K562 (cell line): Measurements from ENCODE around the gene COL11A2. TPM values are rescaled to one million over a fixed set of nuclear protein-coding genes. Genes with fewer than 3 reads are reported as not detected.

Experiments
- ATAC-seq: fragments of 200-7000 bp; cut with Tn5 transposase; 3 replicates; pipeline ENCODE4 v1.9.1; 2020; ENCODE audit warnings: moderate library complexity
- BruUV-seq: library from RNA; stranded (reverse); fragments of 400-500 nt; replicated peaks from 2 replicates; lab custom pipeline; 2021; lab: Mats Ljungman, UMichigan
- CTCF ChIA-PET: fragments of 300-600 bp; formaldehyde crosslinking; extraction: SDS; loops from one replicate; lab custom pipeline; 2021; ENCODE audit warnings: low intra/inter-chr PET ratio; lab: Yijun Ruan, JAX
- POLR2A ChIA-PET: fragments of 300-600, 350-650 bp; sonication (Branson Sonifier 250); formaldehyde crosslinking; extraction: SDS; loops from one replicate; lab custom pipeline; 2021; ENCODE audit warnings: antibody characterized with exemption, inconsistent platforms; lab: Yijun Ruan, JAX
- DNase-seq, 4 experiments: peaks; one replicate each; pipeline versions ENCODE4 v3.0.0 to v3.0.0-alpha.2; 2011 to 2018; ENCODE audit warnings: low spot score in 3 of 4, mixed read lengths in 3 of 4; ENCODE audit errors: extremely low read depth in 1 of 4
- FAIRE-seq: peaks from 2 replicates; lab custom pipeline; 2011; peaks lifted over from hg19 to GRCh38; lab: Jason Lieb, UNC
- H2AFZ ChIP-seq: 2 replicates; pipeline ENCODE4 v1.6.0; 2011; ENCODE audit warnings: low read depth, low read length, control low read depth, inconsistent platforms
- H3K27ac ChIP-seq: fragments of 200-600 bp; 3 replicates; pipeline ENCODE4 v1.8.0; 2011; ENCODE audit warnings: low read depth, mild to moderate bottlenecking, control low read depth, inconsistent platforms, low read length, moderate library complexity, mixed read lengths; ENCODE audit errors: extremely low read depth
- H3K27me3 ChIP-seq, 2 experiments: fragments of 300-600 bp in 1 of 2; 2 replicates in 1 of 2; 3 replicates in 1 of 2; pipeline versions ENCODE4 v1.6.0 to v1.8.0; 2011; ENCODE audit warnings: inconsistent platforms in 2 of 2, low read length in 2 of 2, mild to moderate bottlenecking in 1 of 2, mixed read lengths in 1 of 2, moderate library complexity in 1 of 2; ENCODE audit not compliant: control insufficient read depth in 2 of 2, insufficient read depth in 2 of 2
- H3K36me3 ChIP-seq: fragments of 300-600 bp; 3 replicates; pipeline ENCODE4 v1.8.0; 2011; ENCODE audit warnings: mild to moderate bottlenecking, low read length, inconsistent platforms; ENCODE audit not compliant: control insufficient read depth, insufficient read depth
- H3K4me1 ChIP-seq, 2 experiments: fragments of 200-600 bp in 1 of 2; replicated peaks in 1 of 2; 2 replicates in 1 of 2; 3 replicates in 1 of 2; pipeline versions ENCODE4 v1.5.1 to v1.8.0; 2011; ENCODE audit warnings: inconsistent platforms in 2 of 2, low read length in 2 of 2, mild to moderate bottlenecking in 1 of 2, mixed read lengths in 1 of 2, moderate library complexity in 1 of 2; ENCODE audit not compliant: control insufficient read depth in 2 of 2, insufficient read depth in 2 of 2
- H3K4me2 ChIP-seq: 2 replicates; pipeline ENCODE4 v1.6.1; 2011; ENCODE audit warnings: low read length, control low read depth, inconsistent platforms, mixed read lengths; ENCODE audit not compliant: insufficient read depth
- H3K4me3 ChIP-seq: fragments of 200-600 bp; sonication (generic), shearing (Covaris generic); 2 replicates; pipeline ENCODE4 v1.5.1; 2016; ENCODE audit warnings: control low read depth, inconsistent platforms
- H3K79me2 ChIP-seq: fragments of 200-600 bp; 3 replicates; pipeline ENCODE4 v1.8.0; 2011; ENCODE audit warnings: low read length, inconsistent platforms; ENCODE audit not compliant: control insufficient read depth, insufficient read depth
- H3K9ac ChIP-seq, 2 experiments: 2 replicates each; pipeline versions ENCODE4 v1.6.0 to v1.6.1; 2011; ENCODE audit warnings: low read depth in 2 of 2, low read length in 2 of 2, control low read depth in 1 of 2, inconsistent platforms in 1 of 2, mild to moderate bottlenecking in 1 of 2, mixed read lengths in 1 of 2; ENCODE audit not compliant: insufficient read depth in 1 of 2
- H3K9me1 ChIP-seq: one replicate; pipeline ENCODE4 v1.6.0; 2011; ENCODE audit warnings: inconsistent platforms, mild to moderate bottlenecking, low read length, moderate library complexity; ENCODE audit not compliant: control insufficient read depth, insufficient read depth
- H3K9me3 ChIP-seq: replicated peaks from 2 replicates; pipeline ENCODE4 v1.5.1; 2011; ENCODE audit warnings: low read depth, low read length, inconsistent platforms; ENCODE audit not compliant: control insufficient read depth, insufficient read depth
- H4K20me1 ChIP-seq: replicated peaks from 2 replicates; pipeline ENCODE4 v1.6.1; 2011; ENCODE audit warnings: low read length, inconsistent platforms, mixed read lengths; ENCODE audit not compliant: control insufficient read depth, insufficient read depth
- DEAF1 ChIP-seq: fragments of 450-650 bp; formaldehyde crosslinking; IDR thresholded peaks from 2 replicates; pipeline ENCODE4 v1.4.0; 2020; ENCODE audit warnings: mild to moderate bottlenecking, moderate library complexity
- DNMT1 ChIP-seq: fragments of 450-650 bp; IDR thresholded peaks from 2 replicates; pipeline ENCODE4 v1.6.1; 2016; ENCODE audit warnings: antibody characterized with exemption, mild to moderate bottlenecking
- ETS1 ChIP-seq: conservative IDR thresholded peaks from 2 replicates; pipeline ENCODE4 v1.6.1; 2011; ENCODE audit warnings: low read depth, mild to moderate bottlenecking, low read length; ENCODE audit not compliant: control insufficient read depth
- FOXM1 ChIP-seq, 2 experiments: fragments of 450-650 bp in 1 of 2; sonication (generic) in 1 of 2; formaldehyde crosslinking in 1 of 2; IDR thresholded peaks; 2 replicates each; pipeline versions ENCODE4 v1.6.1 to v1.9.0; 2017 to 2022; ENCODE audit warnings: low read depth in 2 of 2, mild to moderate bottlenecking in 2 of 2, missing genetic modification reagents in 1 of 2, moderate library complexity in 1 of 2
- NFE2 ChIP-seq: IDR thresholded peaks from 2 replicates; pipeline ENCODE4 v1.6.1; 2014; ENCODE audit warnings: antibody characterized with exemption, low read depth
- RREB1 ChIP-seq: fragments of 250-450 bp; sonication (Bioruptor Pico); IDR thresholded peaks from 2 replicates; pipeline ENCODE4 v1.4.0; 2020
- TAF7 ChIP-seq: fragments of 450-650 bp; IDR thresholded peaks from 2 replicates; pipeline ENCODE4 v1.6.1; 2016; ENCODE audit warnings: missing genetic modification characterization, missing compliant biosample characterization
- ZBTB49 ChIP-seq: sonication (generic); formaldehyde crosslinking; IDR thresholded peaks from 2 replicates; pipeline ENCODE4 v1.8.0; 2022; ENCODE audit warnings: missing genetic modification reagents, mild to moderate bottlenecking, borderline replicate concordance
- ZNF354B ChIP-seq: fragments of 250-450 bp; sonication (Bioruptor Pico); IDR thresholded peaks from 2 replicates; pipeline ENCODE4 v1.4.0; 2020
- ZNF57 ChIP-seq: fragments of 450-650 bp; formaldehyde crosslinking; IDR thresholded peaks from 2 replicates; pipeline ENCODE4 v1.4.0; 2020; ENCODE audit warnings: mild to moderate bottlenecking, moderate library complexity
- in situ Hi-C: fragments of 300-500 bp; cut with MboI; formaldehyde crosslinking; loops from 4 replicates; pipeline ENCODE4 v1.15.0; 2018; ENCODE audit warnings: inconsistent platforms, mixed read lengths
- intact Hi-C: fragments of 100-400 bp; cut with micrococcal nuclease; formaldehyde crosslinking; loops from 2 replicates; pipeline ENCODE4 v1.14.2; 2022
- polyA plus RNA-seq, 8 experiments: library from polyadenylated mRNA; depleted of rRNA in 4 of 8; stranded (reverse) in 5 of 8; unstranded in 3 of 8; fragments of >200 nt; fragmentation: Nextera tagmentation in 2 of 8; fragmentation: Illumina TruSeq in 1 of 8; extraction: Ambion mirVana in 2 of 8; extraction: Trizol in 1 of 8; gene quantifications; 2 replicates each; pipeline versions ENCODE4 v1.2.1 to v1.2.3, GENCODE V29; 2011 to 2014; ENCODE audit warnings: inconsistent platforms in 1 of 8, missing spikeins in 1 of 8
- total RNA-seq, 7 experiments: library from RNA; depleted of rRNA in 6 of 7; stranded (reverse); fragments of >200 nt in 6 of 7; fragmentation: Illumina TruSeq in 2 of 7; extraction: Trizol in 2 of 7; gene quantifications; 2 replicates each; pipeline versions ENCODE4 v1.2.1 to v1.2.3, GENCODE V29; 2011 to 2021; ENCODE audit warnings: low replicate concordance in 1 of 7

COL11A2 gene
- total and polyA plus RNA-seq, 9 of the 15 experiments (the other 6 are each of a cell fraction or from before 2014, with no cell fraction given) = 0.04 to 0.35 (median 0.09) TPM; not detected in 1

- no peak overlapping the region for H2AFZ ChIP-seq
- no peak overlapping the region for H3K9ac ChIP-seq
- peaks cover 58 to 75% of the 10 kb centered on the region in 2 experiments for H3K27me3 ChIP-seq
- H3K9me1 ChIP-seq = no peaks in the 10 kb centered on the region
- H3K9me3 ChIP-seq = no peaks in the 10 kb centered on the region
- no peak for ATAC-seq
- H3K4me1 ChIP-seq = no peaks in the 10 kb centered on the region
- no peak overlapping the region for H3K4me2 ChIP-seq
- POLR2A ChIA-PET = interaction anchor here (1.0 to 7.1 kb wide), 4 partner anchors 12 to 41 kb away, joined by 3 to 57 read pairs (median 4); partner anchors contain the start of genes B3GALT4 and RING1
- no peak overlapping the region for H3K4me3 ChIP-seq
- H3K79me2 ChIP-seq = no peaks in the 10 kb centered on the region
- BruUV-seq = no TSS peak
- in situ Hi-C loops = no loop called here
- no peak for FAIRE-seq
- 0 out of 2 replicates have a peak, but pooled peaks cover 3% of the 10 kb centered on the region for H4K20me1 ChIP-seq
- CTCF ChIA-PET = no interaction called here
- DNase-seq = no peak
- no peak overlapping the region for H3K27ac ChIP-seq
- intact Hi-C loops = no loop called here
- no peaks in the 10 kb centered on the region for H3K36me3 ChIP-seq
- TF ChIP-seq ETS1 = no peak
- no peak for TF ChIP-seq DEAF1 (CRISPR knock-in tag)
- TF ChIP-seq ZNF57 (CRISPR knock-in tag) = no peak
- TF ChIP-seq ZNF354B = no peak
- TF ChIP-seq FOXM1 (IDR thresholded peaks at IDR 0.05; ENCODE audit: low read depth) = no peak
- no peak for TF ChIP-seq FOXM1 (CRISPR knock-in tag; IDR thresholded peaks at IDR 0.05; ENCODE audit: low read depth)
- TF ChIP-seq ZBTB49 (CRISPR knock-in tag) = no peak
- no peak for TF ChIP-seq DNMT1
- no peak for TF ChIP-seq TAF7 (tag)
- TF ChIP-seq NFE2 = no peak
- no peak for TF ChIP-seq RREB1 (CRISPR knock-in tag)
Observed at GRCh38 chr6:33236328-33236727, 44.1 kb upstream of the COL11A2 start.
